ENCODE results near the gene RNF220. TPM values are rescaled to one million over a fixed set of nuclear protein-coding genes. Genes with fewer than 3 reads are reported as not detected.

RNF220 gene
- total and polyA plus RNA-seq, 9 of the 15 experiments (the other 6 are each of a cell fraction or from before 2014, with no cell fraction given), result 5.1 to 117 (median 66.9) TPM

DNA sequence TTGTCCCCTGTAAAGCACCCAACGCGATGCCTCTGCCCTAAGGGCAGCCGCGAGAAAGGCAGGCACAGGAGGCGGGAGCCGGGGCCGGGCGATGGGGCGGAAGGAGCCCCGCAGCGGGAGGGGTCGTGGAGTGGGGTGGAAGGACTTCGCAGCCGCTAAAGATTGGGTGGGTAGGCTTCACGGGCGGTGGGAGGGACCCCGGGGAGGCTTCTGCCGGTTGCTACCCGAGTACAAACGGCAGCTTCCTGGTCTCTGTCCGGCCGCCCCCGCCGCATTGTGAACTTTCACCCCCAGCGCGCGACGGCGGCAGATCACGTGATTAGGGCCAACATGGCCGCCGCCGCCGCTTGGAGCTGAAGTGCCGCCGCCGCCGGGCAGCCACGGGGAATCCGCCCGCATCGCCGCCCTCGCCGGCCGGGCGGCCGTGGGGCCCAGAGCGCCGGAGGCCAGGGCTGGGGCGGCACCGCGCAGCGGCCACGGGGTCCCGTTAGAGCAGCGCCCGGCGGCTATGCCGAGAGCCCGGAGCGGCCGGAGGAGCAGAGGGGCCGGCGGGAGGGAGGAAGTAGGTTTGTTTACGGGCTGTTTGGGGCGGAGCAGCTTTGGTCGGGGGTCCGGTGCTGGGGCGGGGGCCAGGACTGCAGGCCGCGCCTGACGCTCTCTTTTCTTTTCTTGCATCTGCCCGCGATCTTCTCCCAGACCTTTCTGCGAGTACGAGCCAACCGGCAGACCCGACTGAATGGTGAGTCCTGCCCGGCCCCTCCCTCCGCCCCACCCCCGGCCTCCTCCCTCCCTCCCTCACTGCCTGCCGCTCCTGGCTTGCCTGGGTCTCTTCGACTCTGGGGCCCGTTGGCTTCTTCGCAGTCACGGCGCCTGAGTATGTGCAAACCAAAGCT, 226.8 kb downstream of the RNF220 start (continued):
- no peak for TF ChIP-seq RFX1 (IDR thresholded peaks at IDR 0.05)

DNA sequence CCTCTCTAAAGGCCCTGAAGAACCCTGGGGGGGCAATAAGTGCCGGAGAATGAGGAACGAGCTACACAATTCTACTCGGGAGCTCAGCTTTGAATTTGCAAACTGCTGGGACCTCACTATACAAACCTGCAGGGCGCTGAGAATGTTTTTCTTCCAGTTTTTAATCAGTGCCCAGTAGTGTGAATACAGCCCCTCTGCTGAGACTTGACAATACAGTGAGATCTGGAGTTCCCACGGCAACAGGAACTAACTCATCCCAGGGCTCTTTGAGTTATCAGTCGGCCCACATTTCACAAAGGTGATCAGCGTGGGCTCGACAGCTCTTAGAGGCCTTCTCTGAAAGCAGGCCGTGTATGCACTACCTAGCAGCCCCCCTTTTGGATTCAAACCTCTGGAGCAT, 227.5 kb downstream of the RNF220 start:
- H3K9me1 ChIP-seq (ENCODE audit: control insufficient read depth, insufficient read depth, low read length), result peaks cover 8% of the 10 kb centered on the region
- H3K4me1 ChIP-seq (replicated peaks in 1 of 2; ENCODE audit: control insufficient read depth in 2 of 2, insufficient read depth in 2 of 2, low read length in 2 of 2), result peaks cover 57 to 67% of the 10 kb centered on the region in 2 experiments; a peak in 4 of 5 replicates
- H3K79me2 ChIP-seq (ENCODE audit: control insufficient read depth, insufficient read depth, low read length), result peaks cover 31% of the 10 kb centered on the region
- POLR2A ChIA-PET, result interaction anchor here (0.6 to 21.3 kb wide), 18 partner anchors 12 to 857 kb away, joined by 3 to 328 read pairs (median 4); partner anchors contain the start of genes ARMH1, RNU5D-1 and TMEM53
- peak; percentile 73 for ATAC-seq
- peak overlapping the region; percentile 78 for H3K4me3 ChIP-seq
- TSS peak; percentile 64 for BruUV-seq (replicated peaks)
- WGBS (ENCODE audit: insufficient coverage, low coverage, missing lambda C conversion rate), result 0% methylated on average over 9 of the region's 9 CpGs
- peak; percentile 69 to 92 (median 78) for DNase-seq (ENCODE audit: extremely low read depth in 1 of 4, low spot score in 3 of 4)
- H2AFZ ChIP-seq (ENCODE audit: low read depth, low read length), result peak overlapping the region; percentile 35
- CTCF ChIA-PET (ENCODE audit: low intra/inter-chr PET ratio), result no interaction called here
- H3K27me3 ChIP-seq (ENCODE audit: control insufficient read depth in 2 of 2, insufficient read depth in 2 of 2, low read length in 2 of 2), result no peaks in the 10 kb centered on the region
- intact Hi-C loops (cut with micrococcal nuclease), result loop anchor here (10.0 kb wide), 1 partner anchor 172 kb away; the partner anchor contains the start of genes BTBD19, DYNLT4 and PLK3
- no peaks in the 10 kb centered on the region for H3K9me3 ChIP-seq (replicated peaks; ENCODE audit: control insufficient read depth, insufficient read depth, low read depth, low read length)
- peak overlapping the region; percentile 76 for H3K4me2 ChIP-seq (ENCODE audit: insufficient read depth, low read length)
- H3K27ac ChIP-seq (ENCODE audit: extremely low read depth, low read depth, low read length), result peak overlapping the region; percentile 90
- H3K36me3 ChIP-seq (ENCODE audit: control insufficient read depth, insufficient read depth, low read length), result peaks cover 48% of the 10 kb centered on the region
- H4K20me1 ChIP-seq (replicated peaks; ENCODE audit: control insufficient read depth, insufficient read depth, low read length), result peaks cover 4% of the 10 kb centered on the region; the same call in 1 of the 2 replicates
- H3K9ac ChIP-seq (ENCODE audit: insufficient read depth in 1 of 2, low read depth in 2 of 2, low read length in 2 of 2), result peak overlapping the region; percentile 83 to 92
- FAIRE-seq, result peak; percentile 87
- in situ Hi-C loops (cut with MboI), result no loop called here
- no peak for TF ChIP-seq SREBF2 (CRISPR knock-in tag; IDR thresholded peaks at IDR 0.05)
- TF ChIP-seq ZC3H8 (IDR thresholded peaks at IDR 0.05), result no peak
- no peak for TF ChIP-seq SIN3B (IDR thresholded peaks at IDR 0.05; ENCODE audit: low read depth)
- no peak for TF ChIP-seq HSF4 (CRISPR knock-in tag; IDR thresholded peaks at IDR 0.05; ENCODE audit: borderline replicate concordance)
- no peak for TF ChIP-seq BACH1 (tag; IDR thresholded peaks at IDR 0.05)
- TF ChIP-seq PTRF (tag; IDR thresholded peaks at IDR 0.05), result no peak
- peak; percentile 72 for TF ChIP-seq DPF2 (IDR thresholded peaks at IDR 0.05)
- peak in 1 of 2 experiments; percentile 37; a peak in 1 of 4 replicates for TF ChIP-seq SIN3A (IDR thresholded peaks at IDR 0.05; ENCODE audit: borderline replicate concordance in 2 of 2, control insufficient read depth in 1 of 2, low read depth in 2 of 2, low read length in 2 of 2)
- no peak for TF ChIP-seq HDAC3 (IDR thresholded peaks at IDR 0.05; ENCODE audit: borderline replicate concordance, partially characterized antibody)
- TF ChIP-seq, protein P1, sequence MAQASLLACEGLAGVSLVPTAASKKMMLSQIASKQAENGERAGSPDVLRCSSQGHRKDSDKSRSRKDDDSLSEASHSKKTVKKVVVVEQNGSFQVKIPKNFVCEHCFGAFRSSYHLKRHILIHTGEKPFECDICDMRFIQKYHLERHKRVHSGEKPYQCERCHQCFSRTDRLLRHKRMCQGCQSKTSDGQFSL (CRISPR knock-in tag; IDR thresholded peaks at IDR 0.05), result no peak
- TF ChIP-seq, protein P1 (tag; IDR thresholded peaks at IDR 0.05), result peak in 1 of 2 experiments; percentile 7; a peak in 1 of 4 replicates
- 0 out of 4 replicates have a peak, but pooled peaks of 1 of the 2 experiments have one; percentile 21 for TF ChIP-seq RCOR1 (IDR thresholded peaks at IDR 0.05; ENCODE audit: borderline replicate concordance in 1 of 2, low read depth in 2 of 2, low read length in 2 of 2)
- TF ChIP-seq ZNF785 (CRISPR knock-in tag; IDR thresholded peaks at IDR 0.05), result no peak
- TF ChIP-seq ZSCAN32 (CRISPR knock-in tag; IDR thresholded peaks at IDR 0.05), result no peak
- TF ChIP-seq SRSF7 (optimal IDR thresholded peaks at IDR 0.05; ENCODE audit: low read depth, low read length), result no peak
- no peak for TF ChIP-seq NCOA4 (IDR thresholded peaks at IDR 0.05; ENCODE audit: partially characterized antibody)
- TF ChIP-seq, protein P2, sequence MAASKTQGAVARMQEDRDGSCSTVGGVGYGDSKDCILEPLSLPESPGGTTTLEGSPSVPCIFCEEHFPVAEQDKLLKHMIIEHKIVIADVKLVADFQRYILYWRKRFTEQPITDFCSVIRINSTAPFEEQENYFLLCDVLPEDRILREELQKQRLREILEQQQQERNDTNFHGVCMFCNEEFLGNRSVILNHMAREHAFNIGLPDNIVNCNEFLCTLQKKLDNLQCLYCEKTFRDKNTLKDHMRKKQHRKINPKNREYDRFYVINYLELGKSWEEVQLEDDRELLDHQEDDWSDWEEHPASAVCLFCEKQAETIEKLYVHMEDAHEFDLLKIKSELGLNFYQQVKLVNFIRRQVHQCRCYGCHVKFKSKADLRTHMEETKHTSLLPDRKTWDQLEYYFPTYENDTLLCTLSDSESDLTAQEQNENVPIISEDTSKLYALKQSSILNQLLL (CRISPR knock-in tag; IDR thresholded peaks at IDR 0.05; ENCODE audit: borderline replicate concordance), result no peak

All from K562 (cell line).